HG03060 (cell line): ENCODE data around the gene OR10A2.
"Not testable (repeated sequence)": the region's sequence is repeated elsewhere in the genome, so short reads cannot be mapped to it uniquely, and the experiment has no call there.

Experiments used
- ATAC-seq: cut with Tn5 transposase; IDR thresholded peaks from one replicate; pipeline ENCODE4 v1.9.1; 2021; ENCODE audit warnings: low read depth, moderate number of reproducible peaks; ENCODE audit not compliant: unreplicated experiment

OR10A2 gene, protein sequence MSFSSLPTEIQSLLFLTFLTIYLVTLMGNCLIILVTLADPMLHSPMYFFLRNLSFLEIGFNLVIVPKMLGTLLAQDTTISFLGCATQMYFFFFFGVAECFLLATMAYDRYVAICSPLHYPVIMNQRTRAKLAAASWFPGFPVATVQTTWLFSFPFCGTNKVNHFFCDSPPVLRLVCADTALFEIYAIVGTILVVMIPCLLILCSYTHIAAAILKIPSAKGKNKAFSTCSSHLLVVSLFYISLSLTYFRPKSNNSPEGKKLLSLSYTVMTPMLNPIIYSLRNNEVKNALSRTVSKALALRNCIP

DNA sequence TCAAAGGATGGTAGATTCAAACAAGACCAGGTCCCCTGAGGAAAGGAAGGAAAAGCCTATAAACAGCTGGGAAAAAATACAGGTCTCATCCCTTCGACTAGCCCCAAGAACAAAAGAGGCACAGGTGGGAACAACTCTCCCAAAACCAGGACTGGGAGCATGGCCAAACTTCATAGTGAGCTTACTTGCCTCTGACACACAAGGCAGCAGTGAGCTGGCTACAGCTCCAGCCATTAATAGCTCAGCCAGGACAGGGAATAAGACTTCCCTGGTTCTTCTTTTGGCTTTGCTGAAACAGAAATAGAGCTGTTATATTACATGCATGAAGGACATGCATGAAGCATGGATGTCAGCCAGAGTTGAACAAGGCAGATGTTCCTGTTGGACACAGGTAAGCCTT is at the start of gene OR10A2:
OR10A2 (plus strand) TSS at position 97 of the 400 bp plus-strand sequence. CDS start 6,698 bp downstream, outside the sequence.
- ATAC-seq = no peak

DNA sequence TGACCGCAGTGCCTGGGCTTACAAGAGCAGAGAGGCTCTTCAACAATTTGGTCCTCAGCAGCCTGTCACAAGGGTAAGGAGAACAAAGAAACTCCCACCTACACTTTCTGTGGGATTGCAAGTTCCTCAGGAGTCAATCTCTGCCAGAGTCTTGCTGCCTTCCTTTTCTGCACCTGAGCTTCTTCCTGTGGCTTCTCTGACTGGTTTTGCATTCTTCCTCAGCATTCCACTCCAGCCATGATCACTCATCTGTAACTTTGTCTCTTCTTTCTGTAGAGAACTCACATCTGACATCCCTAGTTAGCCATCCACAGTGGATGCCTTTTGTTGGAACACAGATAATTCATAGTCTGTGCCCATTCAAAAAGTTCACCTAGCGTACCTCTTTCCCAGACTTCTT is 49.2 kb upstream of the OR10A2 start:
- ATAC-seq = no peak

DNA sequence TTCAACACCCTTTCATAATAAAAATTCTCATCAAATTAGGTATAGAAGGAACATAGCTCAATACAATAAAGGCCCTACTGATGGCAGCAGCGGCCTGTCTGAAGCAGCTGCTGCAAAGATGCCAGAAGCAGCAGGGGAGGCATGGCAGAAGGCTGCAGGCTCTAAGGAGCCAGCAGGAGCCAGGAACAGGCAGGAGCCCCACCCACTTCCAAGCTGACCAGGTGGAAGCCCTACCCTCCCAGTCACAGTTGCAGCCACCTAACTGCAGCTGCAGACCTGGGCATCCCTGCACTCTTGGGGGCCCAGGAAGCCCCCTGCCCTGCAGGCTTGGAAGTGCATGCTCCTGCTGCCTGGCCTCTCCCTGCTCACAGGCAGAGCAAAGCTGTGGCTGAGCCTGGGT is 45.2 kb upstream of the OR10A2 start:
- ATAC-seq = no peak

- no peak for ATAC-seq
Observed at GRCh38 chr11:6818967-6819366, 43.9 kb upstream of the OR10A2 start.

GRCh38 chr11:6824136-6824823 is 38.6 kb upstream of the OR10A2 start:
- no peak for ATAC-seq

GRCh38 chr11:6825231-6825744 is 37.6 kb upstream of the OR10A2 start:
- ATAC-seq = no peak

DNA sequence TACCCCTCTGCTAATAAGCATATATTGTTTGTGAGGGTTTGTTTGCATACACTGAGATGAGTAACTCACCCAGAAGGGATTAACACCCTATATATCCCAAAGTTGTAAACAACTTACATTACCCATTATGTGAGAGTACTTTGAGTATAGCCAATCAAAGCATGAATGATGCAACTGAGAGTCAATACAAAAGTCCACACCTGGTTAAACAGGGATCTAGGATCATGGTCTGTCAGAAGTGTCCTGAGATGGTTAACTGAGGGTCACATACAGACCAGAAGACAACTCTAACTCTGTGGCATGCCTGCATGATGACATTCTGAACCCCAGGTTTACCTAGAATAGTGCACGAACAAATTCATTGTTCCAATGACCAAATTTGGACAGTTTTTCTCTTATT is 34.8 kb upstream of the OR10A2 start:
- no peak for ATAC-seq

GRCh38 chr11:6833356-6833755 is 29.5 kb upstream of the OR10A2 start:
- no peak for ATAC-seq

GRCh38 chr11:6834021-6834420 is 28.8 kb upstream of the OR10A2 start:
- no peak for ATAC-seq

DNA sequence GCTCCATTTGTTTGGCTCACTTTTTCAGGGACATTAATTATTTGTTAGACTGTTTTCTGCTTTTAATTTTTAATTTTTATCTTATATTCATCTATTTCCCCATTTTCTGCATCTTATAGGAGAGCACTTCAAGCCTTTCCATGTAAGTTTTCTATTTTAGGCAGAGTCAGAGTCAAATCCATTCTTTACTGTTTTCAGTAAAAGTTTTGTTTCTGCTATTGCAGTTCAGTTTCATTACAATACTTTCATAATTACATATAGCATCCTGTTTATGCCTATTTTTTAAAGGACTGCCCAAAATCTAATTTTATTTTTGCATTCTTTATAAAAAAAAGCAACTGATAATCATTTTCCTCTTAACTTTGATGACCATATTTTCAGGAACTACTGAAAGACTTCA is 21.2 kb upstream of the OR10A2 start:
- no peak for ATAC-seq

GRCh38 chr11:6843670-6844069 is 19.2 kb upstream of the OR10A2 start:
- ATAC-seq = no peak

DNA sequence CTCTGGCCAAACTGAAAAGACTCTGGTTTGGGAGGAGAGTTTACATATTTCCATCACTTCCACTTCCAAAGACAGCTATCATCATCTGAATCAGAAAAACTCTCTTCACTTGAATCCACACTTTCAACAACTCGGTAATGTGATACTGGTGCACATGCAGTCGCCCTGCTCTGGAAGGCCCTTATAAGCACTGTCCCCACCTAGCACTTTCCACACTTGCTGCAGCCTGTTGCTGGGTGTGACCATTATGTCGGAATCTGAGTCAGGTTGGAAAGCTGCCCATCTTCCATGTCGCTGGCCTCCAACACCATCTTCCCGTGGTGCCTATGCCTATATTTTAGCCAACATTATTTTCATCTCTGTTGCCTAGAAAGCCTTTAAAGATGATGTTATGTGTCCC is 18.5 kb upstream of the OR10A2 start:
- no peak for ATAC-seq

GRCh38 chr11:6845383-6845782 is 17.5 kb upstream of the OR10A2 start, which contains the start of gene OR10A5:
Gene OR10A5 (plus strand): TSS chr11:6845683. CDS start chr11:6845683, 0 bp downstream.
- no peak for ATAC-seq

- no peak for ATAC-seq
Observed at GRCh38 chr11:6850526-6850925, 12.3 kb upstream of the OR10A2 start.

DNA sequence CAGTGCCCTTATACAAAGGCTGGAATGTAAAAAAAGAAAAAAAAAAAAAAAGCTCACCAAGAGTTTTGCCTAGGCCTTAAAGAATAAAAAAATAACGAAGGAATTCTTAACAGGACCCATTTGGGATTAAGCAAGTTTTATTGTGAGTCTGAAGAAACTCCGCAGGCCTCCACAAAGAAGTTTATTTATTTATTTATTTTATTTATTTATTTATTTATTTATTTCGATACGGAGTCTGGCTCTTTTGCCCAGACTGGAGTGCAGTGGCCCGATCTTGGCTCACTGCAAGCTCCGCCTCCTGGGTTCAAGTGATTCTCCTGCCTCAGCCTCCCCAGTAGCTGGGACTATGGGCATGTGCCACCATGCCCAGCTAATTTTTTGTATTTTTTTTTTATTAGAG is 8.1 kb upstream of the OR10A2 start:
- ATAC-seq = not testable (repeated sequence)

DNA sequence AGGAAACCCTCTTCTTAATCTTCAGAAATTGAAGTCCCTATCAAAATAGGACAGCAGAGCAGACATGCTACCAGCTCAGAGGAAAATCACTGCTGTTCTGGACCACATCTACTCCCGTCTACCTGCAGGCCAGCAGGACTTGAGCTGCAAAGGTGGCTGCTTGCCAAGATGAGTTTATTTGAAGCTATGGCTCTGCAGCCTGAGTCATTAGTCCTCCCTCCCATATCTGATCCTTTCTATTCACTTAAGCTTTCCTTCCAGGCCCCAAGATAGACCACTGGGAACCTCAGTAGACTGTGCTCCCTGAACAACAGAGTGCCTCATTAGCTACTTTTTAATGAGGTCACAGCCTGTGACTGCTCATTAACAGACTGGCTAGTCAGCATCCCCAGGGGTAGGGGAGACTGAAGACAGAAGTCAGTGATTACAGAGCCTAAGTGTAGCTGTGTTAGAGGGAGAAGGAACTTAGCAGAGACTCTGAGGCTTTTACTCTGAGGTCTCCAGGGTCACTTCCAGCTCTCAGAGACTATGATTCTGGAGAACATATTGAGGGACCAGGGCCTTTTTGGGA is 6.8 kb upstream of the OR10A2 start:
- no peak for ATAC-seq

DNA sequence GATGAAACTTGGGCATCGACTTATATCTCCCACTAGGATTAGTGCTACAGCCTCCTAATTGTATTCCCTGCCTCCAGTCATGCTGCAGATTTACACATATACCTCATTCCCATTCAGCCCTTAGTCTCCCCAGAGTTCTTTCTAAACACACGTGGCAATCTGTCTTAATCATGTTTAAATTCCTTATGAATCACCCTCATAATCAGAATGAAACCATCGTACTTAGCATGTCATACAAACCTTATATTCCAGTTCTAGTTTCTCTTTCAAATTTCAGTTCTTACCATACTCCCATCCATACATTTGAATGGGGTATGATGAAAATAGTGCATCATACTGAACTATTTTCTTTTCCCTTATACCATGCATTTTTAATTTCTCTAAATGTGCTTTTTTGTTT is 6.0 kb upstream of the OR10A2 start:
- peak; percentile 52 for ATAC-seq

GRCh38 chr11:6864438-6864837 is 1.6 kb downstream of the OR10A2 start:
- ATAC-seq = no peak

- no peak for ATAC-seq
Observed at GRCh38 chr11:6871278-6871677, 8.4 kb downstream of the OR10A2 start.

DNA sequence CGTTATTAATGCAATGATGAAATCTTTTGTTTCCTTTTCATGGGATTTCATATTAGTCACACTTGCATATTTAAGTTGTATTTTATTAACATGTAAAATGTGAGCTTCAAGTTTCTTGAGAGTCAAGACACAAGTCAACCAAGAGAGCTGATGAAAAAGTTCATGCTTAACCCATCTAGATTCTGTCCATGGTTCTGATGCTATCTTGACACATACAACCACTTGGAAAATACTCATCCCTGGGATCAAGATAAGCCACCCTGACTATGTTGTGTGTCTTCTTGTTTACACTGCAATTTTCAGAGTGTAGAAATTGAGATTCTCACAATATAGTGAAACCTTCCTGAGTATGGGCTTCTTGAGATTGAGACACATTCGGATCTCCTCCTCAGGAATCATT is 12.9 kb downstream of the OR10A2 start:
- no peak for ATAC-seq

- no peak for ATAC-seq
Observed at GRCh38 chr11:6876325-6876724, 13.5 kb downstream of the OR10A2 start, which contains the start of gene OR10A4. Gene OR10A4 (plus strand): TSS chr11:6876625. CDS start chr11:6876648, 23 bp downstream.
